ENCODE measurements around the gene CDK8. TPM values are rescaled to one million over a fixed set of nuclear protein-coding genes. Genes with fewer than 3 reads are reported as not detected.

The CDK8 gene
- total and polyA plus RNA-seq, 2 experiments from 2014 or later, result 16.1 to 27.0 TPM

- H3K4me1 ChIP-seq (ENCODE audit: insufficient read depth), result no peaks in the 10 kb centered on the region
- H3K27me3 ChIP-seq, result no peaks in the 10 kb centered on the region
- no peaks in the 10 kb centered on the region for H3K9me3 ChIP-seq (ENCODE audit: low read depth)
- H3K4me2 ChIP-seq, result no peak overlapping the region
- no peaks in the 10 kb centered on the region for H3K36me3 ChIP-seq (replicated peaks; ENCODE audit: insufficient read depth, low read depth)
- WGBS (ENCODE audit: low lambda C conversion rate, missing lambda C conversion rate), result 57% methylated on average over 1 of the region's 1 CpG
- H3K4me3 ChIP-seq, result no peak overlapping the region
- DNase-seq (ENCODE audit: low spot score), result no peak
- no peak overlapping the region for H2AFZ ChIP-seq
- peaks cover 9% of the 10 kb centered on the region for H4K20me1 ChIP-seq (ENCODE audit: insufficient read depth, poor library complexity, severe bottlenecking)
- H3K79me2 ChIP-seq, result peaks cover 93% of the 10 kb centered on the region
- H3K27ac ChIP-seq, result no peak overlapping the region
- no peaks in the 10 kb centered on the region for H3K9me2 ChIP-seq (replicated peaks; ENCODE audit: insufficient read depth)
- TF ChIP-seq EZH2 (IDR thresholded peaks at IDR 0.05; ENCODE audit: borderline replicate concordance) (no peak), EZH2phosphoT487 (IDR thresholded peaks at IDR 0.05; ENCODE audit: low read depth, severe bottlenecking, unreplicated experiment) (no peak), CTCF (IDR thresholded peaks at IDR 0.05; ENCODE audit: poor library complexity) (no peak)
These were observed 53.8 kb downstream of the CDK8 start for GRCh38 chr13:26307701-26308100.

DNA sequence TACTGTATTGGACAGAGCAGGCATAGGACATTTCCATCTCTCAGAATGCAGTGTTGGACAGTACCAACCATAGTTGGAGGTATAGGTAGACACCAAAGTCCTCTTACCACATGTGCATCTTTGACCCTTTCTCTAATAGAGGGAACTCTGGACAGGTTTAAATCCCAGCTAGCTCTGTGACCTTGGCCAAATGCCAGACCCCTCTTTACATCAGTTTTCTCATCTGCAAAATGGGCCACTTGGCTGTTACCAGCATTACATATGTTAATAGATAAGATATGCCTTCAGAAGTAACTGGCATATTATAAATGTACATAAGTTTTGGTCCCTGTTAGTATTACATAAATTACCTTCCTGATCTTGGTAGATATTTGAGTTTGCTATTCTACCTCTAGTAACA is 54.3 kb downstream of the CDK8 start:
- H2AFZ ChIP-seq, result no peak overlapping the region
- H3K79me2 ChIP-seq, result peaks cover 93% of the 10 kb centered on the region
- no peak overlapping the region for H3K27ac ChIP-seq
- no peaks in the 10 kb centered on the region for H3K4me1 ChIP-seq (ENCODE audit: insufficient read depth)
- no peaks in the 10 kb centered on the region for H3K9me2 ChIP-seq (replicated peaks; ENCODE audit: insufficient read depth)
- peaks cover 11% of the 10 kb centered on the region for H4K20me1 ChIP-seq (ENCODE audit: insufficient read depth, poor library complexity, severe bottlenecking)
- H3K27me3 ChIP-seq, result no peaks in the 10 kb centered on the region
- no peaks in the 10 kb centered on the region for H3K9me3 ChIP-seq (ENCODE audit: low read depth)
- no peak for TF ChIP-seq EZH2 (IDR thresholded peaks at IDR 0.05; ENCODE audit: borderline replicate concordance)
- no peak for TF ChIP-seq CTCF (IDR thresholded peaks at IDR 0.05; ENCODE audit: poor library complexity)
- no peak for TF ChIP-seq EZH2phosphoT487 (IDR thresholded peaks at IDR 0.05; ENCODE audit: low read depth, severe bottlenecking, unreplicated experiment)
- H3K4me2 ChIP-seq, result no peak overlapping the region
- no peaks in the 10 kb centered on the region for H3K36me3 ChIP-seq (replicated peaks; ENCODE audit: insufficient read depth, low read depth)
- no peak for DNase-seq (ENCODE audit: low spot score)
- no peak overlapping the region for H3K4me3 ChIP-seq

- Histone ChIP-seq H3K79me2 (peaks cover 93% of the 10 kb centered on the region), H3K4me3 (no peak overlapping the region)
- WGBS (ENCODE audit: low lambda C conversion rate, missing lambda C conversion rate), result 97% methylated on average over 6 of the region's 6 CpGs
These were observed 54.9 kb downstream of the CDK8 start for GRCh38 chr13:26308836-26309235.

More at GRCh38 chr13:26308836-26309235, 54.9 kb downstream of the CDK8 start:
- TF ChIP-seq EZH2 (IDR thresholded peaks at IDR 0.05; ENCODE audit: borderline replicate concordance) (no peak), EZH2phosphoT487 (IDR thresholded peaks at IDR 0.05; ENCODE audit: low read depth, severe bottlenecking, unreplicated experiment) (no peak), CTCF (IDR thresholded peaks at IDR 0.05; ENCODE audit: poor library complexity) (no peak)
- no peaks in the 10 kb centered on the region for H3K27me3 ChIP-seq
- H4K20me1 ChIP-seq (ENCODE audit: insufficient read depth, poor library complexity, severe bottlenecking), result peaks cover 13% of the 10 kb centered on the region
- no peaks in the 10 kb centered on the region for H3K9me3 ChIP-seq (ENCODE audit: low read depth)
- no peak overlapping the region for H3K27ac ChIP-seq
- no peaks in the 10 kb centered on the region for H3K9me2 ChIP-seq (replicated peaks; ENCODE audit: insufficient read depth)
- H2AFZ ChIP-seq, result no peak overlapping the region
- DNase-seq (ENCODE audit: low spot score), result no peak
- H3K4me1 ChIP-seq (ENCODE audit: insufficient read depth), result no peaks in the 10 kb centered on the region
- no peaks in the 10 kb centered on the region for H3K36me3 ChIP-seq (replicated peaks; ENCODE audit: insufficient read depth, low read depth)
- no peak overlapping the region for H3K4me2 ChIP-seq
